ENCODE data around the gene RANBP17. TPM values are rescaled to one million over a fixed set of nuclear protein-coding genes. Genes with fewer than 3 reads are reported as not detected.
A peak's percentile ranks its signal among the peaks of the same experiment; 100 is the strongest.

RANBP17 gene
- total and polyA plus RNA-seq, 2 experiments from 2014 or later: 3.7 to 3.8 TPM

GRCh38 chr5:170860818-170861666 is 776 bp upstream of the RANBP17 start:
- Histone ChIP-seq H3K4me2 (ENCODE audit: unreplicated experiment) (no peak overlapping the region), H3K4me3 (no peak overlapping the region), H3K9ac (no peak overlapping the region), H4K20me1 (ENCODE audit: insufficient read depth) (no peaks in the 10 kb centered on the region), H3K27ac (no peak overlapping the region), H3K27me3 (replicated peaks; ENCODE audit: insufficient read depth) (no peaks in the 10 kb centered on the region), H3K79me2 (ENCODE audit: insufficient read depth) (no peaks in the 10 kb centered on the region; the same call in 1 of the 2 replicates), H3K9me2 (ENCODE audit: insufficient read depth) (no peaks in the 10 kb centered on the region), H3F3A (ENCODE audit: insufficient read depth) (peaks cover 9% of the 10 kb centered on the region), H2AFZ (no peak overlapping the region), H3K36me3 (ENCODE audit: low read depth) (no peaks in the 10 kb centered on the region), H3K9me3 (ENCODE audit: low read depth) (no peaks in the 10 kb centered on the region), H3K4me1 (ENCODE audit: insufficient read depth) (no peaks in the 10 kb centered on the region)
- DNase-seq: no peak
- 83 to 84% methylated on average over 5 of the region's 5 CpGs for WGBS, 2 experiments (ENCODE audit: low coverage in 1 of 2, low lambda C conversion rate in 2 of 2, missing lambda C conversion rate in 2 of 2)
- TF ChIP-seq EZH2phosphoT487 (IDR thresholded peaks at IDR 0.05; ENCODE audit: insufficient read depth, low read depth) (no peak), EZH2 (IDR thresholded peaks at IDR 0.05; ENCODE audit: insufficient read depth, poor library complexity, severe bottlenecking) (no peak)
- in situ Hi-C loops (cut with MboI): no loop called here

- in situ Hi-C loops (cut with MboI): no loop called here
- no peaks in the 10 kb centered on the region for H3K36me3 ChIP-seq (ENCODE audit: low read depth)
- no peaks in the 10 kb centered on the region for H4K20me1 ChIP-seq (ENCODE audit: insufficient read depth)
- DNase-seq: no peak
- TF ChIP-seq EZH2 (IDR thresholded peaks at IDR 0.05; ENCODE audit: insufficient read depth, poor library complexity, severe bottlenecking) (no peak), EZH2phosphoT487 (IDR thresholded peaks at IDR 0.05; ENCODE audit: insufficient read depth, low read depth) (no peak)
- whole genome bisulfite sequencing, 2 experiments (ENCODE audit: low coverage in 1 of 2, low lambda C conversion rate in 2 of 2, missing lambda C conversion rate in 2 of 2): 5 to 13% methylated on average over 6 to 26 of the region's 26 CpGs
- H3K4me3 ChIP-seq: peak overlapping the region; percentile 76
- no peaks in the 10 kb centered on the region for H3K9me3 ChIP-seq (ENCODE audit: low read depth)
- no peaks in the 10 kb centered on the region for H3K9me2 ChIP-seq (ENCODE audit: insufficient read depth)
- no peak overlapping the region for H3K4me2 ChIP-seq (ENCODE audit: unreplicated experiment)
- no peak overlapping the region for H3K9ac ChIP-seq
- H3K27me3 ChIP-seq (replicated peaks; ENCODE audit: insufficient read depth): no peaks in the 10 kb centered on the region
- H3K79me2 ChIP-seq (ENCODE audit: insufficient read depth): no peaks in the 10 kb centered on the region; the same call in 1 of the 2 replicates
- peaks cover 9% of the 10 kb centered on the region for H3F3A ChIP-seq (ENCODE audit: insufficient read depth)
- H2AFZ ChIP-seq: no peak overlapping the region
- H3K27ac ChIP-seq: no peak overlapping the region
- no peaks in the 10 kb centered on the region for H3K4me1 ChIP-seq (ENCODE audit: insufficient read depth)
These were observed 226 bp upstream of the RANBP17 start for GRCh38 chr5:170861667-170861916.

GRCh38 chr5:170863646-170864045 is 1.8 kb downstream of the RANBP17 start:
- no peaks in the 10 kb centered on the region for H3K36me3 ChIP-seq (ENCODE audit: low read depth)
- no peaks in the 10 kb centered on the region for H3K9me2 ChIP-seq (ENCODE audit: insufficient read depth)
- peak; percentile 33 for DNase-seq
- no peak overlapping the region for H3K4me3 ChIP-seq
- H3K9me3 ChIP-seq (ENCODE audit: low read depth): no peaks in the 10 kb centered on the region
- no peak overlapping the region for H3K27ac ChIP-seq
- peaks cover 9% of the 10 kb centered on the region for H3F3A ChIP-seq (ENCODE audit: insufficient read depth)
- TF ChIP-seq EZH2phosphoT487 (IDR thresholded peaks at IDR 0.05; ENCODE audit: insufficient read depth, low read depth) (no peak), EZH2 (IDR thresholded peaks at IDR 0.05; ENCODE audit: insufficient read depth, poor library complexity, severe bottlenecking) (no peak)
- no peaks in the 10 kb centered on the region for H3K4me1 ChIP-seq (ENCODE audit: insufficient read depth)
- no peak overlapping the region for H2AFZ ChIP-seq
- no peaks in the 10 kb centered on the region for H3K27me3 ChIP-seq (replicated peaks; ENCODE audit: insufficient read depth)
- H3K4me2 ChIP-seq (ENCODE audit: unreplicated experiment): no peak overlapping the region
- H3K79me2 ChIP-seq (ENCODE audit: insufficient read depth): no peaks in the 10 kb centered on the region; the same call in 1 of the 2 replicates
- no peak overlapping the region for H3K9ac ChIP-seq
- in situ Hi-C loops (cut with MboI): no loop called here
- no peaks in the 10 kb centered on the region for H4K20me1 ChIP-seq (ENCODE audit: insufficient read depth)
- WGBS, 2 experiments (ENCODE audit: low coverage in 1 of 2, low lambda C conversion rate in 2 of 2, missing lambda C conversion rate in 2 of 2): 69 to 71% methylated on average over 3 of the region's 3 CpGs

GRCh38 chr5:170865622-170866021 is 3.8 kb downstream of the RANBP17 start:
- in situ Hi-C loops (cut with MboI): no loop called here
- Histone ChIP-seq H3K4me2 (ENCODE audit: unreplicated experiment) (no peak overlapping the region), H3K9ac (no peak overlapping the region), H3F3A (ENCODE audit: insufficient read depth) (peaks cover 9% of the 10 kb centered on the region), H3K79me2 (ENCODE audit: insufficient read depth) (no peaks in the 10 kb centered on the region; the same call in 1 of the 2 replicates), H3K9me3 (ENCODE audit: low read depth) (no peaks in the 10 kb centered on the region), H3K36me3 (ENCODE audit: low read depth) (no peaks in the 10 kb centered on the region), H3K9me2 (ENCODE audit: insufficient read depth) (no peaks in the 10 kb centered on the region), H4K20me1 (ENCODE audit: insufficient read depth) (no peaks in the 10 kb centered on the region), H3K27me3 (replicated peaks; ENCODE audit: insufficient read depth) (no peaks in the 10 kb centered on the region), H3K4me1 (ENCODE audit: insufficient read depth) (no peaks in the 10 kb centered on the region), H2AFZ (no peak overlapping the region), H3K4me3 (no peak overlapping the region), H3K27ac (no peak overlapping the region)
- DNase-seq: no peak
- WGBS, 2 experiments (ENCODE audit: low coverage in 1 of 2, low lambda C conversion rate in 2 of 2, missing lambda C conversion rate in 2 of 2): 67 to 79% methylated on average over 1 of the region's 1 CpG
- TF ChIP-seq EZH2phosphoT487 (IDR thresholded peaks at IDR 0.05; ENCODE audit: insufficient read depth, low read depth): no peak
- TF ChIP-seq EZH2 (IDR thresholded peaks at IDR 0.05; ENCODE audit: insufficient read depth, poor library complexity, severe bottlenecking): no peak
